ENCODE results near the gene GAL3ST3.
"Not testable (repeated sequence)": the region's sequence is repeated elsewhere in the genome, so short reads cannot be mapped to it uniquely, and the experiment has no call there.

GRCh38 chr11:66010036-66010435, 38.9 kb downstream of the GAL3ST3 start:
- not testable (repeated sequence) for TF ChIP-seq CTCF (conservative IDR thresholded peaks at IDR 0.05; ENCODE audit: low read length); EZH2phosphoT487 (IDR thresholded peaks at IDR 0.05; ENCODE audit: borderline replicate concordance, low read depth, low read length)
